HepG2 (cell line): ENCODE data around the gene MED25.

Experiments used
- THYN1 ChIP-seq: sonication (generic); formaldehyde crosslinking; IDR thresholded peaks from 2 replicates; pipeline ENCODE4 v1.8.1; 2023; ENCODE audit warnings: low read depth, mild to moderate bottlenecking, moderate library complexity, missing genetic modification reagents, borderline replicate concordance
- ZNF687 ChIP-seq: sonication (generic); formaldehyde crosslinking; IDR thresholded peaks from 2 replicates; pipeline ENCODE4 v1.5.1; 2020; ENCODE audit warnings: mild to moderate bottlenecking, missing genetic modification reagents, moderate library complexity
- ZNF766 ChIP-seq: sonication (generic); formaldehyde crosslinking; IDR thresholded peaks from 2 replicates; pipeline ENCODE4 v1.5.0; 2020; ENCODE audit warnings: missing genetic modification reagents, borderline replicate concordance
- TF ChIP-seq, protein P1 (sequence below): sonication (generic); formaldehyde crosslinking; IDR thresholded peaks from 2 replicates; pipeline ENCODE4 v1.5.0; 2020; ENCODE audit warnings: mild to moderate bottlenecking, missing genetic modification reagents, moderate library complexity
- TF ChIP-seq, protein P2 (sequence below): sonication (generic); formaldehyde crosslinking; IDR thresholded peaks from 2 replicates; pipeline ENCODE4 v1.5.0; 2020; ENCODE audit warnings: missing genetic modification reagents, mild to moderate bottlenecking, borderline replicate concordance
- TF ChIP-seq, protein P3 (sequence below): sonication (generic); formaldehyde crosslinking; IDR thresholded peaks from 2 replicates; pipeline ENCODE4 v1.8.1; 2023; ENCODE audit warnings: mild to moderate bottlenecking, missing genetic modification reagents

DNA sequence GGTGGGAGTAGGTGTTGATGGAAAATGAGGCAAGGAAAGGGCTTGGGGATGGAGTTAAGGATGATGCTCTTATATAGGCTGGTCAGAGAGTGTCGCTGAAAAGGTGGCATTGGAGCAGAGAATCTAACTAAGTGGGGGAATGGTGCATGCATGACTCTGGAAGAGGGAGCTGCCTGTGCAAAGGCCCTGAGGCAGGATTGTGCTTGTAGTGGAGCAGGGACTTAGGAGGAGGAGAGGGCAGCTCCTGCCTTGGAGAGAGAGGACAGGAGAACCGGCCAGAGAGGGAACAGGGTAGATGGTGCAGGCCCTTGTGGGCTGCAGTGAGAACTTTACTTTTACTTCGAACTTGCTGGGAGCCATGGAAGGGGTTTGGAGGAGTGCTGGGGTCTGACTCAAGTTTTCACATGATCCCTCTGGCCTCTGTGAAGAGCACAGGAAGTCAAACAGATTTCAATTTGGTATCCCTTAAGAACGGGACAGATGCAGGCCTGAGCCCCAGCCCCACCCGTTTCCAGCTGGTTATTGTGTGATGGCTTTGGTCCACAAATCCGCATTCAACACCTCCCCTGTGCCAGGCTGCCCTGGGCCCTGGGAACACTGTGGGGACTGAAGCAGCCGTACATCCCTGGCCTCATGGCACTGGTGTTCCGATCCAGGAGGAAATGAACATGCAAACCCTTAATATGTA is 44.3 kb upstream of the MED25 start:
- TF ChIP-seq, protein P1, sequence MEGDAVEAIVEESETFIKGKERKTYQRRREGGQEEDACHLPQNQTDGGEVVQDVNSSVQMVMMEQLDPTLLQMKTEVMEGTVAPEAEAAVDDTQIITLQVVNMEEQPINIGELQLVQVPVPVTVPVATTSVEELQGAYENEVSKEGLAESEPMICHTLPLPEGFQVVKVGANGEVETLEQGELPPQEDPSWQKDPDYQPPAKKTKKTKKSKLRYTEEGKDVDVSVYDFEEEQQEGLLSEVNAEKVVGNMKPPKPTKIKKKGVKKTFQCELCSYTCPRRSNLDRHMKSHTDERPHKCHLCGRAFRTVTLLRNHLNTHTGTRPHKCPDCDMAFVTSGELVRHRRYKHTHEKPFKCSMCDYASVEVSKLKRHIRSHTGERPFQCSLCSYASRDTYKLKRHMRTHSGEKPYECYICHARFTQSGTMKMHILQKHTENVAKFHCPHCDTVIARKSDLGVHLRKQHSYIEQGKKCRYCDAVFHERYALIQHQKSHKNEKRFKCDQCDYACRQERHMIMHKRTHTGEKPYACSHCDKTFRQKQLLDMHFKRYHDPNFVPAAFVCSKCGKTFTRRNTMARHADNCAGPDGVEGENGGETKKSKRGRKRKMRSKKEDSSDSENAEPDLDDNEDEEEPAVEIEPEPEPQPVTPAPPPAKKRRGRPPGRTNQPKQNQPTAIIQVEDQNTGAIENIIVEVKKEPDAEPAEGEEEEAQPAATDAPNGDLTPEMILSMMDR (CRISPR knock-in tag), result no peak
- TF ChIP-seq, protein P2, sequence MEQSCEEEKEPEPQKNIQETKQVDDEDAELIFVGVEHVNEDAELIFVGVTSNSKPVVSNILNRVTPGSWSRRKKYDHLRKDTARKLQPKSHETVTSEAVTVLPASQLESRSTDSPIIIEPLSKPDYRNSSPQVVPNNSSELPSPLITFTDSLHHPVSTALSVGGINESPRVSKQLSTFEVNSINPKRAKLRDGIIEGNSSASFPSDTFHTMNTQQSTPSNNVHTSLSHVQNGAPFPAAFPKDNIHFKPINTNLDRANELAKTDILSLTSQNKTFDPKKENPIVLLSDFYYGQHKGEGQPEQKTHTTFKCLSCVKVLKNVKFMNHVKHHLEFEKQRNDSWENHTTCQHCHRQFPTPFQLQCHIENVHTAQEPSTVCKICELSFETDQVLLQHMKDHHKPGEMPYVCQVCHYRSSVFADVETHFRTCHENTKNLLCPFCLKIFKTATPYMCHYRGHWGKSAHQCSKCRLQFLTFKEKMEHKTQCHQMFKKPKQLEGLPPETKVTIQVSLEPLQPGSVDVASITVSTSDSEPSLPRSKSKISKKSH, result no peak
- TF ChIP-seq, protein P3, sequence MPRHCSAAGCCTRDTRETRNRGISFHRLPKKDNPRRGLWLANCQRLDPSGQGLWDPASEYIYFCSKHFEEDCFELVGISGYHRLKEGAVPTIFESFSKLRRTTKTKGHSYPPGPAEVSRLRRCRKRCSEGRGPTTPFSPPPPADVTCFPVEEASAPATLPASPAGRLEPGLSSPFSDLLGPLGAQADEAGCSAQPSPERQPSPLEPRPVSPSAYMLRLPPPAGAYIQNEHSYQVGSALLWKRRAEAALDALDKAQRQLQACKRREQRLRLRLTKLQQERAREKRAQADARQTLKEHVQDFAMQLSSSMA (CRISPR knock-in tag), result no peak
- no peak for TF ChIP-seq ZNF687 (CRISPR knock-in tag)
- no peak for TF ChIP-seq THYN1 (CRISPR knock-in tag)
- TF ChIP-seq ZNF766, result no peak
